Measurements from ENCODE around the gene GDF15. TPM values are rescaled to one million over a fixed set of nuclear protein-coding genes. Genes with fewer than 3 reads are reported as not detected.
"Not testable (repeated sequence)": the region's sequence is repeated elsewhere in the genome, so short reads cannot be mapped to it uniquely, and the experiment has no call there.

The GDF15 gene
- total RNA-seq, 1 experiment from 2014 or later: 15.1 TPM

GRCh38 chr19:18350490-18350889 is 35.5 kb upstream of the GDF15 start:
- no peaks in the 10 kb centered on the region for H3K79me2 ChIP-seq (ENCODE audit: low read depth)
- TF ChIP-seq CTCF (conservative IDR thresholded peaks at IDR 0.05): no peak
- TF ChIP-seq EZH2 (IDR thresholded peaks at IDR 0.05; ENCODE audit: low read depth): no peak
- peaks cover 10% of the 10 kb centered on the region; the same call in 1 of the 2 replicates for H3K4me1 ChIP-seq (replicated peaks; ENCODE audit: insufficient read depth)

DNA sequence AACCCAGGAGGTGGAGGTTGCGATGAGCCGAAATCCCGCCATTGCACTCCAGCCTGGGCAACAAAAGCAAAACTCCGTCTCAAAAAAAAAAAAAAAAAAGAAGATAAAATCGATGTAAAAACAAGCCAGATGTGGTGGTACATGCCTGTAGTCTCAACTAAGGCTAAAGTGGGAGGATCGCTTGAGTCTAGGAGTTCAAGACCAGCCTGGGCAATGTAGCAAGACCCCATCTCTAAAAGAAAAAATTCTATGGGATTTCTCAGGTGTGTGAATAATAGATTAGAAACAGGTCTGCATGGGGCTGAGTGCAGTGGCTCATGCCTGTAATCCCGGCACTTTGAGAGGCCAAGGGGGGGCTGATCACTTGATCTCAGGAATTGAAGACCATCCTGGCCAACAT is 34.4 kb upstream of the GDF15 start:
- no TSS peak for BruUV-seq (replicated peaks)
- POLR2A ChIA-PET (ENCODE audit: unreplicated experiment): no interaction called here
- peaks cover 10% of the 10 kb centered on the region; the same call in 1 of the 2 replicates for H3K4me1 ChIP-seq (replicated peaks; ENCODE audit: insufficient read depth)
- H3K9me3 ChIP-seq (ENCODE audit: insufficient read depth, low read depth): no peaks in the 10 kb centered on the region
- CTCF ChIA-PET: no interaction called here
- H3K9me2 ChIP-seq (ENCODE audit: insufficient read depth): no peaks in the 10 kb centered on the region
- no peak for DNase-seq
- no peak overlapping the region for H3K4me2 ChIP-seq
- no peak overlapping the region for H3K27ac ChIP-seq
- H3K27me3 ChIP-seq (ENCODE audit: insufficient read depth, low read depth): no peaks in the 10 kb centered on the region
- peaks cover 11% of the 10 kb centered on the region for H3K36me3 ChIP-seq (ENCODE audit: low read depth)
- no peak overlapping the region for H3K4me3 ChIP-seq
- no peak overlapping the region for H2AFZ ChIP-seq
- H3F3A ChIP-seq (ENCODE audit: insufficient read depth, low read depth): peaks cover 10% of the 10 kb centered on the region; the same call in 1 of the 2 replicates
- no peaks in the 10 kb centered on the region for H3K79me2 ChIP-seq (ENCODE audit: low read depth)
- H4K20me1 ChIP-seq (ENCODE audit: insufficient read depth): no peaks in the 10 kb centered on the region
- intact Hi-C loops (cut with micrococcal nuclease; ENCODE audit: unreplicated experiment): no loop called here
- TF ChIP-seq EZH2 (IDR thresholded peaks at IDR 0.05; ENCODE audit: low read depth) (no peak), CTCF (conservative IDR thresholded peaks at IDR 0.05) (no peak)

More at GRCh38 chr19:18350490-18350889, 35.5 kb upstream of the GDF15 start:
- H3K9me3 ChIP-seq (ENCODE audit: insufficient read depth, low read depth): no peaks in the 10 kb centered on the region
- no peak overlapping the region for H3K4me2 ChIP-seq
- peaks cover 20% of the 10 kb centered on the region; the same call in 1 of the 2 replicates for H3F3A ChIP-seq (ENCODE audit: insufficient read depth, low read depth)
- H3K4me3 ChIP-seq: no peak overlapping the region
- CTCF ChIA-PET: interaction anchor here (0.7 kb wide), 1 partner anchor 67 kb away, joined by 3 read pairs; no protein-coding TSS in a partner anchor
- H3K36me3 ChIP-seq (ENCODE audit: low read depth): 0 out of 2 replicates have a peak, but pooled peaks cover 3% of the 10 kb centered on the region
- no peak for DNase-seq
- no peaks in the 10 kb centered on the region for H3K9me2 ChIP-seq (ENCODE audit: insufficient read depth)
- no peaks in the 10 kb centered on the region for H4K20me1 ChIP-seq (ENCODE audit: insufficient read depth)
- intact Hi-C loops (cut with micrococcal nuclease; ENCODE audit: unreplicated experiment): no loop called here
- BruUV-seq (replicated peaks): no TSS peak
- no peaks in the 10 kb centered on the region for H3K27me3 ChIP-seq (ENCODE audit: insufficient read depth, low read depth)
- POLR2A ChIA-PET (ENCODE audit: unreplicated experiment): no interaction called here
- no peak overlapping the region for H3K27ac ChIP-seq
- H2AFZ ChIP-seq: no peak overlapping the region

DNA sequence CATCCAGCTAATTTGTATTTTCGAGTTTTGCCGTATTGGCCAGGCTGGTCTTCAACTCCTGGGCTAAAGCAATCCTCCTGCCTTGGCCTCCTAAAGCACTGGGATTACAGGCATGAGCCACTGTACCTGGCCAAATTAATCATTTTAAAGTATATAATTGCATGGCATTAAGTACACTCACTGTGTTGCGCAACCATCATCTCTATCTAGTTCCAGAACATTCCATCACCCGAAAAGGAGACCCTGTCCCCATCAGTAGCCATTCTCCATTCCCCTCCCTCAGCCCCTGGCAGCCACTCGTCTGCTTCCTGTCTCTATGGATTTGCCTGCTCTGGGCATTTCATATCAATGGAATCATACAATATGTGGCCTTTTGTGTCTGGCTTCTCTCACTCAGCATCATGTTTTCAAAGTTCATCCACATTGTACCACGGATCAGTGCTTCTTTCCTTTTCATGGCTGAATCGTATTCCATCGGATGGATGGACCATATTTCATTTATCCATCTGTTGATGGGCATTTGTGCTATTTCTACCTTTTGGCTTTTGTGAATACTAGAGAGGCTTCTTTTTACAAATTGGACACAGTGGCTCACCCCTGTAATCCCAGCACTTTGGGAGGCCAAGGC is 32.5 kb upstream of the GDF15 start:
- no peaks in the 10 kb centered on the region for H3K9me2 ChIP-seq (ENCODE audit: insufficient read depth)
- ChIA-PET CTCF (no interaction called here), POLR2A (ENCODE audit: unreplicated experiment) (no interaction called here)
- no peaks in the 10 kb centered on the region for H3K9me3 ChIP-seq (ENCODE audit: insufficient read depth, low read depth)
- no peak overlapping the region for H3K4me2 ChIP-seq
- no peak overlapping the region for H3K4me3 ChIP-seq
- H3K4me1 ChIP-seq (replicated peaks; ENCODE audit: insufficient read depth): peaks cover 10% of the 10 kb centered on the region; the same call in 1 of the 2 replicates
- BruUV-seq (replicated peaks): no TSS peak
- peaks cover 26% of the 10 kb centered on the region for H3K36me3 ChIP-seq (ENCODE audit: low read depth)
- DNase-seq: no peak
- TF ChIP-seq EZH2 (IDR thresholded peaks at IDR 0.05; ENCODE audit: low read depth) (no peak), CTCF (conservative IDR thresholded peaks at IDR 0.05) (no peak)
- no peak overlapping the region for H2AFZ ChIP-seq
- no peaks in the 10 kb centered on the region for H3K27me3 ChIP-seq (ENCODE audit: insufficient read depth, low read depth)
- H4K20me1 ChIP-seq (ENCODE audit: insufficient read depth): no peaks in the 10 kb centered on the region
- no peaks in the 10 kb centered on the region for H3K79me2 ChIP-seq (ENCODE audit: low read depth)
- no peak overlapping the region for H3K27ac ChIP-seq
- intact Hi-C loops (cut with micrococcal nuclease; ENCODE audit: unreplicated experiment): no loop called here
- H3F3A ChIP-seq (ENCODE audit: insufficient read depth, low read depth): peaks cover 9% of the 10 kb centered on the region; the same call in 1 of the 2 replicates

DNA sequence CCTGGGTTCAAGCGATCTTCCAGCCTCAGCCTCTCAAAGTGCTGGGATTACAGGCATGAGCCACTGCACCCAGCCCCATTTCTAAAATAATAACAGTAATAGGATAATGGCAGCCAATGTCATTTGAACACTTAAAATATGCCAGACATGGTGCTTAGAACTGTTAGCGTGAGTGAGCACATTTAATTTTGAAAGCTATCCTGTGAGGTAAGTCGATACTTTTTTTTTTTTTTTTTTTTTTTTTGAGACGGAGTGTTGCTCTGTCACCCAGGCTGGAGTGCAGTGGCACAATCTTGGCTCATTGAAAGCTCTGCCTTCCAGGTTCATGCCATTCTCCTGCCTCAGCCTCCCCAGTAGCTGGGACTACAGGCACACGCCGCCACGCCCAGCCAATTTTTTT is 31.2 kb upstream of the GDF15 start:
- H4K20me1 ChIP-seq (ENCODE audit: insufficient read depth); intact Hi-C loops (cut with micrococcal nuclease; ENCODE audit: unreplicated experiment); BruUV-seq (replicated peaks); H3K4me3 ChIP-seq; H3F3A ChIP-seq (ENCODE audit: insufficient read depth, low read depth); H3K27me3 ChIP-seq (ENCODE audit: insufficient read depth, low read depth); H3K9me3 ChIP-seq (ENCODE audit: insufficient read depth, low read depth); H3K27ac ChIP-seq; H3K4me1 ChIP-seq (replicated peaks; ENCODE audit: insufficient read depth); H2AFZ ChIP-seq; H3K9me2 ChIP-seq (ENCODE audit: insufficient read depth); H3K4me2 ChIP-seq; DNase-seq; H3K79me2 ChIP-seq (ENCODE audit: low read depth): not testable (repeated sequence)
- peaks cover 26% of the 10 kb centered on the region for H3K36me3 ChIP-seq (ENCODE audit: low read depth)
- ChIA-PET POLR2A (ENCODE audit: unreplicated experiment) (interaction anchor here (0.6 to 0.7 kb wide), 2 partner anchors 9 to 60 kb away, joined by 6 to 10 read pairs; no protein-coding TSS in a partner anchor), CTCF (interaction anchor here (0.5 to 0.6 kb wide), 2 partner anchors 31 to 420 kb away, joined by 3 to 5 read pairs; partner anchors contain the start of gene GDF15)

All from PC-9 (cell line).